WERI-Rb-1 (cell line): ENCODE data around the gene ADAMTSL3.

ENCODE experiments used
- DNase-seq: peaks from one replicate; pipeline ENCODE4 v3.0.0-alpha.2; 2020
- H3K27ac ChIP-seq: fragments of 250-450 bp; sonication (Bioruptor Pico); 2 replicates; pipeline ENCODE4 v1.5.1; 2020; ENCODE audit warnings: mild to moderate bottlenecking, moderate library complexity
- H3K27me3 ChIP-seq: fragments of 250-450 bp; sonication (Bioruptor Pico); 2 replicates; pipeline ENCODE4 v1.5.1; 2021; ENCODE audit warnings: mild to moderate bottlenecking, low read depth, moderate library complexity; ENCODE audit not compliant: insufficient read depth, severe bottlenecking
- H3K36me3 ChIP-seq: fragments of 250-450 bp; sonication (Bioruptor Pico); 2 replicates; pipeline ENCODE4 v1.5.1; 2020; ENCODE audit warnings: mild to moderate bottlenecking, moderate library complexity
- H3K4me3 ChIP-seq: 2 replicates; pipeline ENCODE4 v1.5.1; 2011; ENCODE audit warnings: low read depth, mild to moderate bottlenecking, control low read depth, low read length
- H3K9me3 ChIP-seq: fragments of 250-450 bp; sonication (Bioruptor Pico); 2 replicates; pipeline ENCODE4 v1.5.1; 2021; ENCODE audit warnings: mild to moderate bottlenecking, moderate library complexity; ENCODE audit not compliant: severe bottlenecking
- TF ChIP-seq, protein P1 (sequence below): IDR thresholded peaks from 2 replicates; pipeline ENCODE4 v1.5.1; 2011; ENCODE audit warnings: low read depth, mild to moderate bottlenecking, control low read depth, inconsistent platforms, low read length

ADAMTSL3 gene

DNA sequence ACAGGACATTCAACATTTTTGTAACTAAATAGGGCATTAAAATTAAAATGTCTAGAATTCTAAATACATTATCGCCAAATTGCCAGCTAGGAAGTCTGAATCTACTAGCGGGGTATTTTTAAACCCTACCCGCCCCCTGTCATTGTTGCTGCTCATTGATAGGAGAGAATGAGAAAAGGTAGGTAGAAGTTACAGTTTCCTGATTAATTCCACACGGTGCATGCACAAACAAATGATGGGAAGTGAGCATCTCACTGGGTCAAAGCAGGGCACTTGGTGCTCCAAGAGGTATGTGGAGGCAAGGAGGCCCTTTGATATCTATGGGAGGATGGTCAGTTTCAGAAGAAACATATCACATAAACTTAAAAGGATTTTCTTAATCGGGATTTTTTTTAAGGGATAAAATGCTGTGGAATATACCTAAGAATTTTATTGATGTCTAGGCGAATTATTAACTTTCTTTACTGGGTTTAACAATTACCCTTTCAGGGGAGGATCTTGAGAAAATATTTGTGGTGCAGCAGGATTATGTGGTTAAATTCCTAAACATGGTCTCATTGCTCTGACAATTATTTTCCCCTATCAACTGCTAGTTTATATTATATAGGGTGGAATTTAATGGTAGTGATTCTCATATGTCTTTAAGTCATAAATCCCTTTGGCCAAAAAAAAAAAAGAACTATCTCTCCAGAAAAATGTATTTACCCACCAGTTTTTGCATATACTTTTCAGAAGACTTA, 345.6 kb downstream of the ADAMTSL3 start:
- H3K4me3 ChIP-seq, result no peak overlapping the region
- no peaks in the 10 kb centered on the region for H3K36me3 ChIP-seq
- H3K9me3 ChIP-seq, result no peaks in the 10 kb centered on the region
- TF ChIP-seq, protein P1, sequence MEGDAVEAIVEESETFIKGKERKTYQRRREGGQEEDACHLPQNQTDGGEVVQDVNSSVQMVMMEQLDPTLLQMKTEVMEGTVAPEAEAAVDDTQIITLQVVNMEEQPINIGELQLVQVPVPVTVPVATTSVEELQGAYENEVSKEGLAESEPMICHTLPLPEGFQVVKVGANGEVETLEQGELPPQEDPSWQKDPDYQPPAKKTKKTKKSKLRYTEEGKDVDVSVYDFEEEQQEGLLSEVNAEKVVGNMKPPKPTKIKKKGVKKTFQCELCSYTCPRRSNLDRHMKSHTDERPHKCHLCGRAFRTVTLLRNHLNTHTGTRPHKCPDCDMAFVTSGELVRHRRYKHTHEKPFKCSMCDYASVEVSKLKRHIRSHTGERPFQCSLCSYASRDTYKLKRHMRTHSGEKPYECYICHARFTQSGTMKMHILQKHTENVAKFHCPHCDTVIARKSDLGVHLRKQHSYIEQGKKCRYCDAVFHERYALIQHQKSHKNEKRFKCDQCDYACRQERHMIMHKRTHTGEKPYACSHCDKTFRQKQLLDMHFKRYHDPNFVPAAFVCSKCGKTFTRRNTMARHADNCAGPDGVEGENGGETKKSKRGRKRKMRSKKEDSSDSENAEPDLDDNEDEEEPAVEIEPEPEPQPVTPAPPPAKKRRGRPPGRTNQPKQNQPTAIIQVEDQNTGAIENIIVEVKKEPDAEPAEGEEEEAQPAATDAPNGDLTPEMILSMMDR, result no peak
- DNase-seq, result no peak
- H3K27ac ChIP-seq, result no peak overlapping the region
- H3K27me3 ChIP-seq, result no peaks in the 10 kb centered on the region

DNA sequence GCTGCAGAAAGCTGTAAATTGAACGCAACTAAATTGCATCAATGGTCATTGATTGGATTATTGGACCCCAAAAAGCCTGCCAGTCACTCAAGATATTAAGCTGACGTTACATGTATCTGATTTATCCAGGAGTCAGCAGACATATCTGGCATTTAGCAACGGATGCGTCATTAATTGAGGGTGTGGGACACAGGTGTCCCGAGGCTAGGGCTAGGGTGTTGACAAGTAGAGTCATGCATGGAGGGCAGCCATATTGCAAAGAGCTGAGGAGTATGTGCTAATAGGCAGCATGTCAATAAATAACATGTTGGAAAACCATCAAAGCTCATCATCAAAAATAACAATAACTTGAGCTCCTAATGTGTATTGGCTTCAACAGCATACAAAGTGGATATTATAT, 347.1 kb downstream of the ADAMTSL3 start:
- H3K36me3 ChIP-seq, result no peaks in the 10 kb centered on the region
- no peak for DNase-seq
- no peaks in the 10 kb centered on the region for H3K9me3 ChIP-seq
- H3K27ac ChIP-seq, result no peak overlapping the region
- TF ChIP-seq, protein P1, result no peak
- no peaks in the 10 kb centered on the region for H3K27me3 ChIP-seq
- no peak overlapping the region for H3K4me3 ChIP-seq

DNA sequence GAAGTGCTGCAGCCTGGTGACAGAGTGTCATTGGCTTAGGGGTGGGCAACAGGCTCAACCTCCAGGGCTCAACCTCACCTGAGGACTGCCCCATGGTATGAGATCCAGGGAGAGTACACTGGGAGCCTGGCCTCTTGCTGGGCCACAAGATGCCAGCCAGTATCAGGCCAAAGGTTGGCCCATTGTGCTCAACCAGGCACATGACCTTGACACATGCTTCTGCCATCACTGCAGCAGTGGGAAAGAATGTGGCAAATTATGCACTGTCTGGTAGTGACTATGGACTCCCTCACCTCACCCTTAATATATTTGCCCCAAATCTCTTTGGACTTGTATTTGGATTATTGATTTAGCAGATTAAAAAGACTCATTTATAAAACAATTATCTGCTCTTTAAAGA, 347.7 kb downstream of the ADAMTSL3 start:
- Histone ChIP-seq H3K27ac (no peak overlapping the region), H3K36me3 (no peaks in the 10 kb centered on the region), H3K9me3 (no peaks in the 10 kb centered on the region), H3K4me3 (no peak overlapping the region), H3K27me3 (no peaks in the 10 kb centered on the region)
- TF ChIP-seq, protein P1, result no peak
- DNase-seq, result no peak

DNA sequence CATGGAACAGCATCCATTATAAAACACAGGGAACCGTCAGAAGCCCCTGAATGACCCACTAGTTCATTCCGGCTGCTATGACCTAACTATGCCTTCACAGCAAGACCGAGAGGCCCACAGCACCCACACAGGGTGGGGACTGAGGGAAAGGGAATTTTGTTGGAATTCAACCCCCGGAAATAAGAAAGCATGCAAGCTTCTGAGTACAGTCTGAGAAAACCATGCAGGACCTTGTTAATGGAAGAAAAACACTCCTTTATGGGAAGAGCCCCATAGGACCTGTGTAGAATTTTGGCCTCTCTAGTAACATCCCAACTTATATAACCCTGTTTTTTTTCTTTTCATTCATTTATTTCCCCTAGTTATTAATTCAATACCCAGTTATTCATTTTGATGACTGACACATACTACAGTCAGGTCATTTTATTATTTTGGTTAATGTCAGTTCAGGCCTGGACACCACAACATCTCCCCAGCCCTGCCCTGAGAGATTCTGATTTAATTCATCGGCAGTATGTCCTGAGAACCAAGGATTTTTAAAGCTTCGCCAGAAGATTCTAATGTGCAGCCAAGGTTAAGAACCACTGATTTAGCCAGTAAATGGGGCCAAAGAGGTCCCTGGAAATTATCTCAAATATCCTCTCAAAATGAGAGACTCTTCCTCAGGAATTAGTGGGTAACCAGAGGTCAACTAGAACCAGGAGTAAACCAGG, 350.0 kb downstream of the ADAMTSL3 start:
- TF ChIP-seq, protein P1, result no peak
- H3K9me3 ChIP-seq, result no peaks in the 10 kb centered on the region
- H3K27me3 ChIP-seq, result no peaks in the 10 kb centered on the region
- DNase-seq, result no peak
- no peaks in the 10 kb centered on the region for H3K36me3 ChIP-seq
- no peak overlapping the region for H3K4me3 ChIP-seq
- no peak overlapping the region for H3K27ac ChIP-seq

DNA sequence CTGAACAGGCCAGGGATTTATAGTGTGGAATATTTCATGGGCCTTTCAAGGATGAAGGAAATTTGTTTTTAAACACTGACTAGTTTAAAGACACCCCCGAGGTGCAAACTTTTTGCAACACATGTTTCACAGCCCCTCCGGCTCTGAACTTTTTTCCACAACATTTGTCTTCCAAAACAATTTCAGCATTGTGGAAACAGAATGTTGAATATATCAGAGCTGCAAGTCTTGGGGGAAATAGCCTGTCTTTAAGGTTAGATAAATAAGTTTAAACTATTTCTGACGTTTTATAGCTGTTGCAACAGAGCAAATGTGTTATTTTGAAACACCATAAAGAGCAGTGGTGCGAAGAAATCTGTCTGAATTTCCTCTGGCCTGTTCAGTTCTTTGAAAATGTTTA, 352.5 kb downstream of the ADAMTSL3 start:
- Histone ChIP-seq H3K27me3 (no peaks in the 10 kb centered on the region), H3K36me3 (no peaks in the 10 kb centered on the region), H3K9me3 (no peaks in the 10 kb centered on the region), H3K4me3 (no peak overlapping the region), H3K27ac (no peak overlapping the region)
- TF ChIP-seq, protein P1, result no peak
- no peak for DNase-seq
